ENCODE data around the gene LIPH. TPM values are rescaled to one million over a fixed set of nuclear protein-coding genes. Genes with fewer than 3 reads are reported as not detected.
A peak's percentile ranks its signal among the peaks of the same experiment; 100 is the strongest.

Gene LIPH
- under 1 TPM in 1 of 4 donors, not detected in 3; 0.25 TPM for total RNA-seq

DNA sequence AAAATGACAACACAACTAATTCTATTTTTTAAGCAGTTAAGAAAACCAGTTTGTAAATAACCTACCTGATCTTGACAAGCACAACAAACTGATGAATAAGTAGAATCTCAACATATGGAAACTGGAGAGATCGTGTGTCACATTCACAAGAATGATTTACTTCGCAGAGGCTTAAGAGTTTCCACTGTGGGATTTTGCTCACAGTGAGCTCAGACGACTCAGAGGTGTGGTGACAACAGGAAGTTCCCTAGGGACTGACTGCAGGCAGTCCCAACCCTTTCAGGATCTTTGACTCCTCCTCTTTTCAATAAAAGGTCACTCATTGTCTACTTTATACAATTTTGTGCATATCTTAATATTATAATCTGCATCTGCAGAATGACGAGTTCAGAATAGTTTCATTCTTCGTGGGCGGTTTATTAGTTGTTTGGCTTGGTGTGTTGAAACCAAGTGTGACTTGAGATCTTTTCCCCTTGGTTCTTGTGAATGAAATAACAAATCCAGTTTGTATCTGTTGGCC is at the start of gene LIPH:
Gene LIPH, minus strand, starts transcription at position 231 of the 520 bp plus-strand sequence. Its CDS starts 117 bp downstream, at position 114.
- ATAC-seq (ENCODE audit: low FRiP score) (no peak), DNase-seq (ENCODE audit: low spot score) (no peak)
- TF ChIP-seq, protein P1, sequence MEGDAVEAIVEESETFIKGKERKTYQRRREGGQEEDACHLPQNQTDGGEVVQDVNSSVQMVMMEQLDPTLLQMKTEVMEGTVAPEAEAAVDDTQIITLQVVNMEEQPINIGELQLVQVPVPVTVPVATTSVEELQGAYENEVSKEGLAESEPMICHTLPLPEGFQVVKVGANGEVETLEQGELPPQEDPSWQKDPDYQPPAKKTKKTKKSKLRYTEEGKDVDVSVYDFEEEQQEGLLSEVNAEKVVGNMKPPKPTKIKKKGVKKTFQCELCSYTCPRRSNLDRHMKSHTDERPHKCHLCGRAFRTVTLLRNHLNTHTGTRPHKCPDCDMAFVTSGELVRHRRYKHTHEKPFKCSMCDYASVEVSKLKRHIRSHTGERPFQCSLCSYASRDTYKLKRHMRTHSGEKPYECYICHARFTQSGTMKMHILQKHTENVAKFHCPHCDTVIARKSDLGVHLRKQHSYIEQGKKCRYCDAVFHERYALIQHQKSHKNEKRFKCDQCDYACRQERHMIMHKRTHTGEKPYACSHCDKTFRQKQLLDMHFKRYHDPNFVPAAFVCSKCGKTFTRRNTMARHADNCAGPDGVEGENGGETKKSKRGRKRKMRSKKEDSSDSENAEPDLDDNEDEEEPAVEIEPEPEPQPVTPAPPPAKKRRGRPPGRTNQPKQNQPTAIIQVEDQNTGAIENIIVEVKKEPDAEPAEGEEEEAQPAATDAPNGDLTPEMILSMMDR (IDR thresholded peaks at IDR 0.05): no peak

GRCh38 chr3:185595526-185595925 is 43.1 kb upstream of the LIPH start:
- ATAC-seq (ENCODE audit: low FRiP score) (no peak), DNase-seq (ENCODE audit: low spot score) (no peak)
- TF ChIP-seq, protein P1 (IDR thresholded peaks at IDR 0.05): no peak

DNA sequence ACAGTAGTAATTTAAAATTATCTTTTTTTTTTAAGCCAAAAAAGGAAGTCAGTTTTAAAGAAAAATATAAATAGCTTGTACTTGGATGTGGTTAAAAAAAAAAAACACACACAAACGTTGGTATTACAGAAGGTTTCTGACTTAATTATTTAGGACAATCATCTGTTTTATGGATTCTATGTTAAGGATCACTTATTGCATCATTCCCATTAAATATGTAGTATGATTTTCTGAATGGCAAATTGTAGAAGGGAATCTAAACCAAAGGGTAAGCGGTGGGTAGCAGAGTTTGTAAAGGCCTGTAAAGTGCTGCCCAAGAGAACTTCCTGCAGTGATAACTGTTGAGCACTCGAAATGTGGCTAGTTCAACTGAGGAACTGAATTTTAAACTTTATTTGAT is 41.7 kb upstream of the LIPH start:
- ATAC-seq (ENCODE audit: low FRiP score): no peak

DNA sequence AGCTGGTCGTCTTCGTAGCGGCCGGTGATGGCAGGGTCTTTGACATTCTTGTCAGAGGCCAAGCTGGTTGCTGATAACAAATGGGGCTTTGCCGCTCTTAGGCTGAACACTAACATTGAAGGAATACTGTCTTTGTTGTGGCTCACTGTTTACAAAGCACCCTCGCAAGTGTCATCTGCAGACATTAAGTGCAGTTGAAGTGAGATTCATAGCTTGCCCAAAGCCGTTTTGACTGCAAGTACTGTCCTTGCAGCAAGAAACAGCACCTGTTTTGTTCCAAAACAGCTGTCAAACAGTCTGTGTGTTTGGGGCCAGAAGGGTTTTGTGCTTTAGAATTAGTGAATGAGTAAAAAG is 34.3 kb upstream of the LIPH start:
- TF ChIP-seq, protein P1 (IDR thresholded peaks at IDR 0.05): no peak
- DNase-seq (ENCODE audit: low spot score): no peak
- no peak for ATAC-seq (ENCODE audit: low FRiP score)

More for the DNA sequence above, 41.7 kb upstream of the LIPH start:
- DNase-seq (ENCODE audit: low spot score): no peak
- TF ChIP-seq, protein P1 (IDR thresholded peaks at IDR 0.05): no peak

DNA sequence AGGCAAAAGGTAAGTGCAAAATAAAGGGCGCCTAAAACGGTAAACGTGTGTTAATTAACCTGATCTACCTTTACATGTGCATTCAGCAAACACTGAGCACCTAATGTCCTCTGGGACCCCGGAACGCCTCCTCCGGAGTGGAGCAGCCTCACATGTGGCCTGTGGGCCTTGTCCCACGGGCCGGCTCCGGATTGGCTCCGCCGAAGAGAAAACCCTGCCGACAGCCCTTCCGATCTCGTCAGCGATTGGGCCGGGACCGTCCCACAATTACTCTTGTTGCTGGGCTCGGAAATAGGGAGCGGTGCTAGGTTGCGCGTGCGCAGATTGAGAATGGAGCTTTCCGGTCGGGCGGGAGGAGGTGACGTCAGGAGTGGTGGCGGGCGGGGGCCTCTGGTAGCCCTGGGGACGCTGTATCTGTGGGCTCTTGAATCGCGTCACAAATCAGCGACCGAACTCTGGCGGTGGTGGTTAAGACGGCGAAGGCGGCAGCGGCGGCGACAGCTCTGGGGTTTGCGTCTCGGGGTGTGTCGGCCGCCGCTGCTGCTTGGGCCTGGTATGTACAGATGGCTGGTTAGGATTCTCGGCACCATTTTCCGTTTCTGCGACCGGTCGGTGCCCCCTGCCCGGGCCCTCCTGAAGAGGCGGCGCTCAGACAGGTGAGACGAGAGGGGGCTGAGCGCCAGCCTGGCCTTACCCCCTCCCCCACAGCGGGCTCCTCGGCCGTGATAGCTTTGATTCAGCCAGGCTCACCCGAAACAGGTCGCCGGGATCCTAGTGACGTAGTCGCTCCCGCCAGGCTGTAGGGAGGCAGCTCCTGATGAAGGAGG is 33.7 kb upstream of the LIPH start, which contains the start of gene SENP2:
Gene SENP2, plus strand, starts transcription at position 437 of the 827 bp plus-strand sequence. Its CDS starts 119 bp downstream, at position 556.
- peak; percentile 93 for DNase-seq (ENCODE audit: low spot score)
- ATAC-seq (ENCODE audit: low FRiP score): peak; percentile 99
- TF ChIP-seq, protein P1 (IDR thresholded peaks at IDR 0.05): no peak

GRCh38 chr3:185585518-185585858 is 33.1 kb upstream of the LIPH start:
- no peak for ATAC-seq (ENCODE audit: low FRiP score)
- TF ChIP-seq, protein P1 (IDR thresholded peaks at IDR 0.05): no peak
- DNase-seq (ENCODE audit: low spot score): no peak

DNA sequence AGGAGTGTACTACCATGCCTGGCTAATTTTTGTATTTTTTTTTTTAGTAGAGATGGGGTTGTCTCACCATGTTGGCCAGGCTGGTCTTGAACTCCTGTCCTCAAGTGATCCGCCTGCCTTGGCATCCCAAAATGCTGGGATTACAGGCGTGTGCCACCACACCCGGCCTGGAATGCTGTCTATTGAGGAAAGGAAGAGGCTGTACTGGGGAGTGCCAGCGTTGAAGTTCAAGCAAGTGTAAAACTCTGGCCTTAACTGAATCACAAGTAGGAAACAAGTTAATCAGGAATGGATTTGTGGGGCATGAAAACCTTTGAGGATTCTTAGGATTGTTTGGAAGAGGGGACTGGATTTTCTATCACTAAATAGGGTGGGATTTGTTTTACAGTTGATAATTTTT is 32.3 kb upstream of the LIPH start:
- DNase-seq (ENCODE audit: low spot score) (no peak), ATAC-seq (ENCODE audit: low FRiP score) (no peak)
- TF ChIP-seq, protein P1 (IDR thresholded peaks at IDR 0.05): no peak

All from omental fat pad (tissue), 4 donors.